Sigmoid colon (tissue), 4 donors: Measurements from ENCODE around the gene TRAPPC12.

ENCODE experiments used
- CTCF ChIP-seq, 4 experiments: fragments of 450-650 bp in 3 of 4; fragments of 200-600 bp in 1 of 4; IDR thresholded peaks; one replicate each; pipeline ENCODE4 v1.5.1; 2016 to 2019; ENCODE audit warnings: antibody characterized with exemption in 4 of 4, mild to moderate bottlenecking in 3 of 4, moderate library complexity in 2 of 4
- EP300 ChIP-seq, 4 donors: sonication (generic); formaldehyde crosslinking; IDR thresholded peaks; one replicate each; pipeline ENCODE4 v1.6.1; 2017; ENCODE audit warnings: antibody characterized with exemption in 4 of 4
- POLR2A ChIP-seq, 2 donors: fragments of 450-650 bp; IDR thresholded peaks; one replicate each; pipeline ENCODE4 v1.6.1; 2016; ENCODE audit warnings: antibody characterized with exemption in 2 of 2, mild to moderate bottlenecking in 2 of 2, moderate library complexity in 2 of 2
- POLR2AphosphoS5 ChIP-seq, 4 donors: sonication (generic); formaldehyde crosslinking; IDR thresholded peaks; one replicate each; pipeline ENCODE4 v1.6.1; 2017; ENCODE audit warnings: antibody characterized with exemption in 4 of 4

DNA sequence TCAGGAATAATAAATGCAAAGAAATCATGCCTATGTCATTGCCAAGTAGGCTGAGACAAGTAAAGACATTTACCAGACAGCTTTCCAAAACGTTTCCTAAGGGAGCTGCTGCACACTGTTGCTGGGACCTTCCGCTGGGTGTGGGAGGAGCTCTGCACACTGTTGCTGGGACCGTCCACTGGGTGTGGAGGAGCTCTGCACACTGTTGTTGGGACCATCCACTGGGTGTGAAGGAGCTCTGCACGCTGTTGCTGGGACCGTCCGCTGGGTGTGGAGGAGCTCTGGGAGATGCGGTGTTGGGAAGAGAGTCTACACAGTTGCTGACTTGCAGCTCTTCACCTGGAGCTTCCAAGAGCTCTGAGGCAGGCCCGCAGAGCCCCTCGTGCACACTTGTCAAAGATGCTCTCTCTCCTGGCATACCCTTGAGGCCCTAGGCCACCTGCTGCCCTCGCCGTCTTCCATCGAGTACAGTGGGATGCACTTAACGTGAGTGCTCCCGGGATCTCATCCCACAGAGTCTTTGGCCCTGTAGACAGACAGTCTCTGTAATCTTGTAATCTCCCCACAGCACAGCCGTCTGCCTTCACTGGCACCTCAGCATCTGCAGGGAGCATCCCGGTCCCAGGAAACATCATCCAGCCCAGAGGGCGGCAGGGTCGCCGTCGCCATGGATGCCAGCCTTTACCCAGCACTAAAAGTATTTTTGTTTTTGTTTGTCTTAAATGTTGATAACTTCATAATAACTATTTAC, 51.4 kb downstream of the TRAPPC12 start:
- TF ChIP-seq EP300 (IDR thresholded peaks at IDR 0.05): no peak
- no peak for TF ChIP-seq POLR2A (IDR thresholded peaks at IDR 0.05)
- no peak for TF ChIP-seq POLR2AphosphoS5 (IDR thresholded peaks at IDR 0.05)
- no peak for TF ChIP-seq CTCF (IDR thresholded peaks at IDR 0.05)
